NCI-H1694 treated with DMSO at 0.1 percent for 48 hours (cell line): ENCODE measurements around the gene SHC3.
"Not testable (repeated sequence)": the region's sequence is repeated elsewhere in the genome, so short reads cannot be mapped to it uniquely, and the experiment has no call there.

Experiments used
- DNase-seq: peaks from one replicate; lab custom pipeline; 2025; lab: John Stamatoyannopoulos, UW

SHC3 gene

GRCh38 chr9:89177944-89178829 lies at the start of gene SHC3:
TSS of gene SHC3 (minus strand) at chr9:89178818. CDS start at chr9:89178460, 358 bp downstream.
- DNase-seq = peak; percentile 56

DNA sequence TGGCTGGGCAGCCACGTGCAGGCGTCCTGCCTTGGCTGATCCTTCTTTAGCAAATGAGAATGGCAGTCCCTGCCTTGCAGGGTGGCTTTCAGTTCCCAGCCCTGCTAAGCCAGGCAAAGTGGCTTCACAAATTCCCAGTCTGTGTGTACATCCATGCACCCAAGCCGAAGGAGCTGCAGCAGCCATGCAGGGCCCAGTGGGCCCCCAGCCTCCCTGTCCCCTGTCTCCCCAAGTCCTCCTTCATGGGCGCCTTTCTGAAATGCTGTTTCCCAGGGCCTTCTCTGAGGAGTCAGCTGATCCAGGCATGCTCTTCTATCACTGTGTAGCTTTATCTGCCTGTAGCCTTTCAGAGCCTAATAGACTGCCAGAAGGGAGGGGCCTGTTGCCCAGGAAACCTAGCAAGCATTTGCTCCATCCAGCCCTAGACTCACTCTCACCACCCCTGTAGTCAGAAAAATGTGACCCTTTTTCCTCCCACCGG lies 47.4 kb upstream of the SHC3 start:
- DNase-seq = peak; percentile 4

GRCh38 chr9:89225587-89225986 lies 47.0 kb upstream of the SHC3 start:
- no peak for DNase-seq

- DNase-seq = no peak
Observed at GRCh38 chr9:89225036-89225435, 46.4 kb upstream of the SHC3 start.

DNA sequence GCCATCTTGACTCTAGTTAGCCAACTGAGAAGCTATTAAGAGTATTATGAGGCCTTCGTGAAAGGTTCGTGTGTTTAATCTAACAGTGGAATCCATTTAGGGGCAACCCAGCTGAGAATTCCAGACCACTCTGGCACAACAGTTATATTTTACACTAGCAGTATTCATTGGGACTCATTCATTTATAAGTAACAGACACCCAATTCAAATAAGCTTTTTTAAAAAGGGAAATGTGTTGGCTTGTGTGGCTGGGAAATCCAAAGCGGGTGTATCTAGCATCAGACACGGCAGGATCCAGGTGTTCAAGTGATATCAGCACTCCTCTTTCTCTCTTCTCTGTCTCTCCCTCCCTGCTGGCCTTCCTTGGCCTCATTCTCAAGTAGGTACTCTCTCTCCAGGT lies 46.0 kb upstream of the SHC3 start:
- no peak for DNase-seq

DNA sequence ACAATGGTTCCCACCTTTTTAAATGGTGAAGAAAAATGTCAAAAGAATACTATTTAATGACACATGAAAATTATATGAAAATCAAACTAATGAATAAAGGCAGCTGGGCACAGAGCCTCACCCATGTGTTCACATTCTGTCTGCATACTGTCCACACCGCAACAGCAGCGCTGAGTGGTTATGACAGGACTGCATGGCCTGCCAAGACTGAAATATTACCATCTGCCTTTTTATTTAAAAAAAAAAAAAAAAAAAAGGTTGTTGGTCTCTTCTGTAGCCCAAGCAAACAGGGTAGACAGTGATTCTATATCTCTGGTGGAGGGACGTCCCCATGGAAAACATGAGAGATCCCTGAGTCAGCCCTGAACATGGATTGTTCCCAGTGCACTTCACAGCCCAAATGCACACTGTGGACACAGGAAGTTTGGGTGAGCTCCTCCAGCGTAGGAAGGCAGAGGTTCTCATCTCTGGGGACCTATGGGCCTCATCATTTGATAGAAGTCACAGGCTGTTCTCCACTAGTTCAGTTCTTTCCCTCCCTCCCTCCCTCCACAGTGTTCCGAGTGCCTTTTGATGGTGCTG lies 44.9 kb upstream of the SHC3 start:
- peak; percentile 76 for DNase-seq

GRCh38 chr9:89219637-89220036 lies 41.0 kb upstream of the SHC3 start:
- DNase-seq = no peak

DNA sequence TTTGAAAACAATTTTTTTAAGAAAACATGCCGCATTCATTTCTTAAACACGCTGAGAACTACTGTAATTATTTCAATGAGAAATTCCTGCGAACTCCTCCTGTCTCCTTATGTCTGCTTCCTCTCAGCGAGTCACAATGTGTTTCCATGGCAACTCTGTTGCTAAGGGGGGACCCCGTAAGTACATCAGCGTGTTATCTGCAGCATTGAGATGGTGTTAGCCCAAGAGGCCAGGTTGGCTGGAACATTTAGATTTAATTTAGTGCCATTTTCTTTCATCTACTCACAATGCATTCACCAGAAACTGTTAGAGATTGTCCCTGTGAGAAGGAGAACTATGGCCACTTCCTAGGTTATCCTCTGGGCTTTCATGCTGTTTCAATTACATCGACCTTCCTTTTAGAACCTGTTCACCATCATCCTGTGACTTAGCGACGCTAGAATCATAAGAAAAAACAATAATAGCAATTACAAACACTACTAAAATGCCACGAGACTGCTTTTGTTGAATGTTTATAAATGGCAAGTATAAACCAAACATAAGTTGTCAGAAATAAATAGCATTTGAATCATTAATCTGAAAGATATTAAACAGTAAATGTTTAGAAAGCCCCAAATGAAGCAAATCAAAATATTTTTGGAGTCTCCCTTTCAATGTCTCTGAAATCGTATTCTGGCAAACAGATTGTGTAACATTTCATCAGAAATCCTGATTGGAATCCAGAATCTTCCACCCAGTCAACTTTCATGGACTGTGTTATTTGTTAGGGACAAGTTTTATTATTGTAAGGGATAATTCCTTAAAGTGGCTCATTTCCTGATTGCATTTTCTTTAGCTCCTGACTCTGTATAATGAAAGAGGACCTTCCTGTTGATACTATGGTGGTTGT lies 39.7 kb upstream of the SHC3 start:
- DNase-seq = no peak

DNA sequence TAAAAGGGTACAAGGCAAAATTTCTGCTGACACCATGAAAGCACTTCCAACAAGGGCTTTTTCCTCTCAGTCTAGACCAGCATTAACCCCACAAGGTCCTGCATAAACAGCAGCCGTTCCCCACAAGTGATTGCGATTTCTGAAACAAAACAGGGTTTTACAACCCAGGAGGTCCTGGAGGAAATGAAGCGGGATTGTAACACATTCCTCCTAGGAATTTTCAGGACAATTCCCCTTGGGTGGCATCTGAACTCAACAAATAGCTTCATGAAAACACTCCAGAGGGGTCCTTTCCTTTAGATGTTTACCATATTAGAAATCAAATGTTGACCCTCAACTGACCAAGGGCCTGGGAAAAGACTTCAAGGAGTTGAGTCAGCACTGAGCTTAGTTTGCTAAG lies 36.7 kb upstream of the SHC3 start:
- no peak for DNase-seq

GRCh38 chr9:89213396-89213880 lies 34.8 kb upstream of the SHC3 start:
- no peak for DNase-seq

DNA sequence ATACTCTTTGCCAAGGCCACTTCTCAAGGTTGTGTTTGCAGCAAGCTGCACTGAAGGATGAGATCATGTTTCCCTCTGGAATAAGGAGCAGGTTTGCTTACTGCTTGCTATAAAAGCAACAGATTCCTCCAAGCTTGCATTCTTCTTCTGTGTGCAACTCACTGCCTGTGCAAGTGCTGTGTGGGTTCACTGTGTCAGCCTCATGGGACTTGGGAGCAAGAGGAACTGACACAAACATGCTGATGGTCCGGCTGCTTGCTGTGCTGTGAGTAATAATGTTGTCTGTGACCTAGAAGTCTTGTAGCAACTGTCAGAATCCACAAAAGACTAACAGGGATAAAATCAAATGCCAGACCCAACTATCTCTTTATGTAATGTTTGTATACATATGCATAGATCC lies 33.6 kb upstream of the SHC3 start:
- DNase-seq = no peak

GRCh38 chr9:89209311-89209710 lies 30.7 kb upstream of the SHC3 start:
- not testable (repeated sequence) for DNase-seq

- no peak for DNase-seq
Observed at GRCh38 chr9:89207026-89207425, 28.4 kb upstream of the SHC3 start.

DNA sequence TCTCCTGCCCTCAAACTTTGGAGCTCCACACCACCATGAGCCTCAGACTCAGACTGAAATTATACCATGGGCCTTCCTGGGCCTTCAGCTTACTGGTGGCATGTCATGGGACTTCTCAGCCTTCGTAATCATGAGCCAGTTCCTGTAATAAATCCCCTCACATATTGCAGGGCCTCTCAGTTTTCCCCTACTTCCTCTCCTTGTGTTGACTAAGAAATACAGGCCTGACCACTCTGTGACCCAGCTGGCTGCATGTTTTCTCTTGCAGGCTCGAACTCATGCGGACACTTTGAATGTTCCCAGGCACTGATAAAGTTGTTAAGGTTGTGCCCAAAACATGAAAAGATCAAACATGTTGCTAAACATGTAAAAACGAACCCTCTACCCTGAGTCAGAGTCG lies 26.2 kb upstream of the SHC3 start:
- DNase-seq = no peak

GRCh38 chr9:89195131-89195797 lies 16.6 kb upstream of the SHC3 start:
- no peak for DNase-seq

DNA sequence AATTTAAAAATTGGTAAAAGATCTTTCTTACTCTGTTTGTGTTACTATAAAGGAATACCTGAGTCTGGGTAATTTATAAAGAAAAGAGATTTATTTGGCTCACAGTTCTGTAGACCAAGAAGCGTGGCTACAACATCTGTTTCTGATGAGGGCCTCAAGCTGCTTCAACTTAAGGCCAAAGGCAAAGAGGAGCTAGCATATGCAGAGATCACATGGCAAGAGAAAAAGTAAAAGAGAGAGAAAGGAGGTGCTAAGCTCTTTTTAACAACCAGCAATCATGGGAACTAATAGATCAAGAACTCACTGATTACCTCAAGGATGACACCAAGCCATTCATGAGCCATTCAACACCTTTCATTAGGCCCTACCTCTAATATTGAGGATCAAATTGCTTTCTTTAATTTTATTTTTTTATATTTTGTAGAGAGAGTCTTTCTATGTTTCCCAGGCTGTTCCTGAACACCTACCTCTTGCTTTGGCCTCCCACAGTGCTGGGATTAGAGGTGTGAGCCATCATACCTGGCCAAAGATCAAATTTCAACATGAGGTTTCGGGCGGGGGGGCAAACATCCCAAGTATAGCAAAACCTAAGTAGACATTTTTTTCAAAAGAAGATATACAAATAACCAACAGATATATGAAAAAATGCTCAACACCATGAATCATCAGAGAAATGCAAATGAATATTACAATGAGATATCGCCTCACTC lies 16.0 kb upstream of the SHC3 start:
- no peak for DNase-seq

GRCh38 chr9:89191004-89191403 lies 12.4 kb upstream of the SHC3 start:
- DNase-seq = no peak

DNA sequence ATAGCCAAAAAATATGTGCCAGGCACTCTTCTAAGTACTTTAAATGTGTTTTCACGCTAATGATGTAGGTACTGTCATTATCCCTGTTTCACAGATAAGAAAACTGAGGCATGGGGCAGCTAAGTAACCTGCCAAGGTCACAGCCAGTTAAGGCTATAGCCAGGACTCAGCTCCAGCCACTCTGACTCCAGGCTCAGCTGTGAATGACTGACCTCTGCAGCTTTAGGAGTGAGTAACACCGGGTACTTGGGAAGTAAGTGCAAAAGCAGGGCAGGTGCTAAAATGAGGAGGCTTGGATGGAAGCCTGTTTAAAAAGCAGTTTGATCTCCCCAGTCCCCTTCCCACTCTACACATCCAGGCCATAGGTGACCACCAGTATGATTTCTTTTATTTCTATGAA lies 10.6 kb upstream of the SHC3 start:
- no peak for DNase-seq

DNA sequence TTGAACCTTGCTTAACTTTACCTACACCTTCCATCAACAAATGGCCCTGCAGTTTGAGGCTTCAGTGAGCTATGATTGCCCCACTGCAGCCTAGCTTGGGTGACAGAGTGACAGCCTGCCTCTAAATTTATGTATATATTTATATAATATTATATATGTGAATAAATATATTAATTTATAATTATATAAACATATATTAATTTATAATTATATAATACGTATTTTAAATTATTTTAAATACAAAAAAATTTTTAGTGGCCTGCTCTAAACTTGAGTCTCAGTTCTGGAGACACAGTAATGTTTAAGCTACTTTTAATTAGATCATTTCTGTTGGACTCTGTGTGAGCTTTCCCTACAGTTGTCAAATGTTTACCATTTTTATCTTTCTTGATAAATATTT lies 9.3 kb upstream of the SHC3 start:
- no peak for DNase-seq

GRCh38 chr9:89187541-89187940 lies 8.9 kb upstream of the SHC3 start:
- DNase-seq = no peak

DNA sequence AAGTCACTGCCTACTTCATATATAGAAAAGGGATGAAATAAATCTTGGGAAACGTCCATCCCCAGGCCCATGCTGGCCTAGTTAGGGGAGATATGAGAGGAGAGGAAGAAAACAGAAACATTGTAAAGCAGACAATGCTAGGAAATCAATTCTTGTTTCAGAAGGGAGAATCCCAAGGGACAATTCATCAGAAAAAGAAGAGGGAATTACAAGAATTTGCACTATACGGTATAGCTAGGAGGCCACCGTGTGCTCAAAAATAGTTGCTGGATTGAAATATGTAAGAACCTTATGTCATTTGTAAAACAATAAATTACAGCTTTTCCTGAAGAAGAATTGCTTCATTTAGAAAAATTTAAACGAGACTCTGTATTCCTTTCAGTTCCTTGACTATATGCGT lies 8.3 kb upstream of the SHC3 start:
- DNase-seq = no peak
